ENCODE measurements around the gene KLHDC9.

KLHDC9 gene

DNA sequence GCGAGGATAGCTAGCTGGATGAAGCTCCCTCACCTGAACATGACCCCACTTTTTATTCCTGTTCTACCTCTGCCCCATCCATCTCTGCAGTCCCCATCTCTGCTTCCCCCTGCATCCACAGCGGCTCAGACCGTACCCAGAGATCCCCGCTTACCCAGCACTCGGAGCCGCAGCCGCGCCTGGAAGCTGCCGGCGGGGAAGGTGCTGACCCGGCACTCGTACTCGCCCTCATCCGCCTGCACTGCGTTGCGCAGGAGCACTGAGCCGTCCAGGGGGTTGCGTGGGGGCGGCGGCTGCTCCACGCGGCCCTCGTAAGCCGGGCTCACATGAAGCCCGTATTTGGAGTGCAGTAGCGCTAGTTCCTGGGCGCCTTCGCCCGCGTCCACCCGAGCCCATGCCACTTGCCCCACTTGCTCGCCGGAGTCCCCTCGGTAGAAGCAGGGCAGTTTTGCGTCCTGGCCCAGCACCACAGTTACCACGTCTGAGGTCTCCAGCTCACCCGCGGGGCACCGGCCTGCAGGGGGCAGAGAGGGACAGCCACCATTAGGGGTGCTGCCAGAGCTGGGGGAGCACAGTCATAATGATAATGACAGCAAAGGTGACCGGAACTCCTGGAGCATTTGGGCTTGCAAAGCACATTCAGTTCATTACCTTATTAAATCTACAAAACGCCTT lies 18.6 kb upstream of the KLHDC9 start:
- DNase-seq: no peak

DNA sequence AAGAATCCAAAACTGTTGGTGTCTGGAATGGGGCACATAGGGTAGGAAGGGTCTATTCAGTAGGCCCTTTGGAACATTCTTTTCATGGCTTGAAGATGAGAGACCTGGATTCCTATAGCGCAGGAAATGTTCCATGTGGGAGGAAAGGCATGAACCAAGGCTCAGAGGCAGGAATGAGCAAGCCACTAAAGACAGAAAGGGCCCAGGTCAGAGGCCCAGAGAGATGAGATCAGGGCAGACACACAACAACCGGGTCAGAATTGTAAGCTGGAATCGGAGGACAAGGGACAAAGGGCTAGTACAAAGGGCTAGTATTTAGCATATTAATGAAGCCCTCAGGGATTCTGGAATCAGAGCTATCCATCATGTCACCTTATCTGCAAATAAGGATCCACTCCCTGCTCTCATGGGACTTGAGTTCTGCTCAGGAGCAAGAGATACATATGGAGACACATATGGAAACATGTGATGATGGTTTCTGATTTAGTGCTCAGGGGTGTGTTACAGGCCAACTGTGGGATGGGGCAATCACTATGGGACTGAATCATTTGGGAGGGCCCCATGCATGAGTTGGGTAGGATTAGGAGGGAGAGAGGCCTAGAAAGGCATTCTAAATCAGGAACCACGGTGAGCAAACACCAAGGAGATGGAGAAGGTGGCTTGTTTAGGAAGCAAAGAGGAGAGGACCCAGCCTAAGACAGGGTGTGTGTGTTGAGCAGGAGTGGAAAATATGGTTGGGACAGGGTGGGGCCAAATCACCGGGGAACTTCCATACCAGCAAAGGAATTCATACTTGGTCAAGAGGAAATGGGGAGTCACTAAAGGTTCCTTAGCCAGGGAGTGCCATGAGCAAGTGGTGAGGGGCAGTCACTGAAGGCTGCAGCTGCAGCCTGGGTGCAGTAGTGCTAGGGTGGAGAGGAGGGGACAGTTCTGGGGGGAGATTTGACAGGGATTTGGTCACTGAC lies 17.4 kb upstream of the KLHDC9 start:
- no peak for DNase-seq

DNA sequence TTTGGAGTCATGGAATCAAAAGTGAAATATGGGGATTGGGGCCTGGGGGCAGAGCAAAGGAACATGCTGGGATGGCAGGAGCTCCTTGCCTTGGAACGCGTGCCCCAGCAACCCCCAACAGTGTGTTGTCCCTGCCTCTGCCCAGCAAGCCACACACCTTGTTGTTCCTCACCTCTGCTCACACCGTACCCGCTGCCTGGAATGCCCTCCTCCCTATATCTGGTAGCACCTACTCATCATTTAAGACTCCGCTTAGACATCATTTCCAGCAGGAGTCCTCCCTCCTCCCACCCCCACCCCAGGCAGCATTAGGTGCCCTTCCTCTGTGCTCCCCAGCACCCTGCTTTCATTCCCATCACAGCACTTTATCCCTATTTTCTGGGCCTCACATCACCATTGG lies 16.6 kb upstream of the KLHDC9 start:
- DNase-seq: no peak

DNA sequence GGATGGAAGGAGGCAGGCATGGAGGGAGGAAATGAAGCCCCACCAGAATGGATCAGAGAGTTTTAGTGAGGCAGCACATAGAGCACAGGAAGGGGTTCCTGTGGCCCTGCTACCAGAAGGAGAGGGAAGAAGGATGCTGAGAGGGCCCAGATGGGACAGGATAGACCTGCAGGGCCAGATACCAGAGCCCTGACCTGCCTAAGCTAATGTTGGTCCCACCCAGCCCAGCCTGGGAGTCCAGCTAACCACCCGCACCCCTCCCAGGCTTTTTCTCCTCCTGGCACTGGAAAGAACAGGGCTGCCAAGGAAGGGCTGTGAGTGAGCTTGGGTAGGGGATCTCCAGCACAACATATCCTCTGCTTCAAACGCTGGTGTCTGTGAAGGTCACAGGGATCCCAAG lies 15.7 kb upstream of the KLHDC9 start:
- DNase-seq: no peak

DNA sequence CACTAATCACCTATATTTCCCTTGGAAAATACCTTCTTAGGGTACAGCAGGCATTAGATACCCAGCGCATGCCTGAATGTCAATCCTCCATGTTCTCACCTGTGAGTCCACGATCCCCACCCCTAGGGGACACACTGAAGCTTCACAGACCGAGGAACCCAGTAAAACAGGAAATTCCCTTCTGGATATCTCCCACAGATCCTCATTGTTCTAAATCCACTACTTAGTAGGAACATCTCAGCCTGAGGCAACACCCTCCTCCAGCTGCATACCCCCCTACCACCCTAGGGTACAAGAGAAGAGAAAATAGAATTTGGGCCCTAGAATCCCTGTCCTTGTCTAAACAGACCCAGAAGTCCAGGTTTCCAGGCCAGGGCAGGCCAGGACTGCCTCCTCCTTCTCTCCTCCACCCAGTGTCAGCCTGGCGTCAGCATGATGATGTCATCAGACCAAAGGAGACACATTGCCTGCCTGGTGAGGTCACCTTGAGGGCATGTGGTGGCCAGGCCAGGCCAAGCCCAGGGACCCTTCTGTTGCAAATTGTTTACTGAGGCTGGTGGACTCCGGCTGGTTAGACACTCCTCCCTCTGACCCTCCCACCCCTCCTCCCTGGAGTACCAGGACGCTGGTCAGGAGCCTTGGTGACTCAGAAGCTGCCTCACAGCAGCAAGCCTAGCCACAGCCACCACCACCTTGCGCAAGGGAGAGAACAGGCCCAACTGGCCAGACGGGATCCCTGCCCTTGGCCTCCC lies 15.0 kb upstream of the KLHDC9 start:
- peak in 1 of 2 donors; percentile 69 for DNase-seq

DNA sequence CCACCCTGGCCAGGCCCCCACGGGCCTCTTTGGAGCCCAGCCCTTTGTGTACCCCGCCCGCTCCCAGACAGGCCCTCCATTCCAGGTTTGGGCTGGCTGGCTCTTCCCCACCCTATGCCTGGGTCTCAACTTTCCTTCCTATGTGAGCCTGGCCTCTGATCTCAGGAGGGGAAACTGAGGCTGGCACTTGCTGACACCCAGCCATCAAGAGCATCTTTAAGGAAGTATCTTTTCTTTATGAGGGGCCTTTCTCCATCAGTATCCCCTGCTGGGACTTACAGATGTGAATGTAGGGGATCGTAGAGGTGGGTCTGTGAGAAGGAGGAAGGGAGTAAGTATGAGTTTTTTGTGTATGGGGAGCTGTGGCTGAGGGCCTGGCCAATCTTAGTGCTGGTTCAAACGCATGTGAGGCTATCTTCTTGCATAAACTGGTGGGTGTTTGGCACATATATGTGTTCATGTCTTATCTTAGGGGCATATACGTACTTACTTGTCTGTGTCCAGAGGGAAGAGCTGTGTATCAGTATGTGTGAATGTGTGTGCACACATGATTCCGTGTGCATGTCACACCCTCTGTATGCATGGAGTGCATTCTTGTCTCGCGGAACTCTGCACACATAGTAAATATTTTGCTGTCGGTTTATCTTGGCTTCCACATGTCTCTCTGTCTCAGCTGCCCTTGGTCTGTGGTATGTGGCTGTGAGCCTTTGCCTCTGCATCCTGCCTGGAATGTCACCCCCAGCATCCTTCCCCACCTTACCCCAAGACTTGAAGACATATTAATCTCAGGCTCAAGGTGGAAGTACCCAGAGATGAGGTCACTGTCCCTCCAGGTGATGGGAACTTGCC lies 14.2 kb upstream of the KLHDC9 start:
- DNase-seq: no peak

DNA sequence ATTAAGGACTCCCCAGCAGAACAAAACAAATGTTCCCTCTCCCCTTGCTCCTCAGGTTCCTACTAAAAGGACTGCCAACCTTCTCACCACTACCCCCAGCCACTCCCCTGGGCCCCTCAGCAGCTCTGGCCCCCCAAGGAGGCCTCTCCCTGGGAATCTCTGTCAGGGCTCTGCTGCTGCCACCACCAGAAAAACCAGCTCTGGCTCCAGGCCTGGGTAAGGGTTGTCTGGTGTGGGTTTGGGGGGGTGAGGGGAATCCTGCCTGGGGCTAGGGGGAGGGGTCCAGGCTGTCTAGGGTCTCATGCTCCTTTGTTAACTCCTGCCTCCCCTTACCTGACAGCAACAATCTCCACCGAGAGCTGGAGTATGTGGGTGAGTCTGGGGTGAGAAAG lies 13.6 kb upstream of the KLHDC9 start:
- DNase-seq: no peak

DNA sequence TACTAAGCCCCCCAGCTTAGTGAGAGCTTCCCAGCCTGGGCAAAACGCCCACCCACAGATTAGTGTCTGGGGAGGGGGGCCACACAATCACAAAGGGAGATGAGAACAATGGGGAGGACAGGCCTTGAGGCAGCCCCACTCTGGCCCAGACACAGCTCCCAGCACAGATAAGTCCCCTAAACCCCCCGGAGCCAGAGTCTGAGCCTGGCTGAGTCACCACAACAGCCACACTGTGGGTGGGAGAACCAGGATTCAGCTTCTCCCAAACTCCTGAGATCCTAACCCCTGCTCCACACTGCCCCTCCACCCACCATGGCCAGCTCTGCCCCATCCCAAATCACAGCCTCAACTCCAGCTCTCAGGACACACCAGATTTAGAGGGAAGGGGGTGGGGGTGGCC lies 13.0 kb upstream of the KLHDC9 start:
- no peak for DNase-seq

DNA sequence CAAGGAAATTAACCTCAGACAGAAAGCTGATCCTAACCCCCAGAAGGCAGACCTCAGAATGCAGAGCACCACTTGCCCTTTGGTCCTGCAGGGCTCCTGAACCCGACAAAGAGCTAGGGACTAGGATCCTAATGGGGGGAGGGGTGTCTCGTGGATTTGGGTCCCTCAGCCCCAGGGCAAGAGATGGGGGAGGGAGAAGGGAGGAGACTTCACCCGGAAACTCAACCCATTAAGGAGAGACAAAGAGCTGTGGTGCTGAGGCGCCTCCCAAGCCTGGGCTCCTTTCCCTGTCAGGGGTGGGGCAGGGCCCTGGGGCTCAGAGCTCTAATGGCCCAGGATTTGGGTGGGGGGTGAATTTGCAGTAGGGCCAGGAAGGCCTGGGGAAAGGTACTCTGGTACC lies 11.7 kb upstream of the KLHDC9 start:
- no peak for DNase-seq

DNA sequence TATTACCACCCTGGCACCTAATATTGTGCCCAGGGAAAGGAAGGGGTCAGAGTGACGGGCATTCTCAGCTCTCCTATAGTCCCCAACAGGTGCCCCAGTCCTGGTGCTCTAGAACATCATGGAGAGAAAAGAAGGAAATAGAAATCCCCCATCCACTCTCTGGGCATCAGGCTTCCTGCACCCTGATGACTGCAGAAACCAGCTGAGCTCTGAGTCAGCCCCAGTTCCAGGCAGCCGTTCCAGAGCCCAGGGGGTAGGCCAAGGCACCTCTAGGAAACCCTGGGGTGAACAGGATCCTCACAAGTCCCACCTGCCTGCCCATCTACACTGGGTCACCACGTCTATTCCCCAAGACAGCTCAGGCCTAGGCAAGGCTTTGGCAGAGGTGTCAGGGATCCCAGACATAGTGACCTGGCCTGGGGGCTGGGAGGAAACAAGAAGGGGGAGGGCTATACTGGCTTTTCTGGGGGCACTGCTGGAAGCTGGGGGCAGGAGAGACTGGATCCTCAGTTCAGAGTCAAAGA lies 9.5 kb upstream of the KLHDC9 start:
- DNase-seq: no peak

DNA sequence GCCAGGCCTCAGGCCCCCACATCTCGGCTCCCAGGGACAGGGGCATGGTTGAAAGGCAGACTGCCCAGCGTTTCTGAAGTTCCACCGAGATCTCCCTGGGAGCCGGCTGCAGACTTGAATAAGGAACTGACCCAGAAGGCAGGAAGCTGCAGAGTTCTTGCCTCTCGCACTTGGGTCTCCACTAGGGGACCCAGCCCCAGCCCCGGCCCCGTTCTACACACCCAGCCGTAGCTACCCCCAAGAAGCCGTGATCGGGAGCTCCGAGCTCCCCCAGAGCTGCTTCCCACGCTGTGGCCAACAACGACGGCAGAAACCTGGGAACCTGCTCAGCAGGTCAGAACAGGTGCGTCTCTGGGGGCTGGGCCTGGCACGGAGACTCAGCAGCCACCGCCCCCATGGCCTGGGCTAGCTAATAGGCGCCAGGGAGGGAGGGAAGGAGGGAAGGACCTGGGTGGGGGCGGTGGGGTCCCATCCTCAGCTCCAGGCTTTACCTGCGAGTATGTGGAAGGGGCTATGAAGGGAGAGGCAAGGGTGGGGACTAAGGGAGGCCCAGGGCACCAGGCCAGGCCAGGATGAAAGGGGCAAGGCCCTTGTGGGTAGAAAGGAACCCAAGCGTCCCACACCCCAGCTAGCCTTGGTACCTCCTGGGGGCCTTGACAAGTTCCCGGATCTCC lies 8.8 kb upstream of the KLHDC9 start, which contains the start of gene NECTIN4:
TSS of gene NECTIN4 (minus strand) at position 308 of the 674 bp plus-strand sequence. CDS start at position 46, 262 bp downstream.
- no peak for DNase-seq

DNA sequence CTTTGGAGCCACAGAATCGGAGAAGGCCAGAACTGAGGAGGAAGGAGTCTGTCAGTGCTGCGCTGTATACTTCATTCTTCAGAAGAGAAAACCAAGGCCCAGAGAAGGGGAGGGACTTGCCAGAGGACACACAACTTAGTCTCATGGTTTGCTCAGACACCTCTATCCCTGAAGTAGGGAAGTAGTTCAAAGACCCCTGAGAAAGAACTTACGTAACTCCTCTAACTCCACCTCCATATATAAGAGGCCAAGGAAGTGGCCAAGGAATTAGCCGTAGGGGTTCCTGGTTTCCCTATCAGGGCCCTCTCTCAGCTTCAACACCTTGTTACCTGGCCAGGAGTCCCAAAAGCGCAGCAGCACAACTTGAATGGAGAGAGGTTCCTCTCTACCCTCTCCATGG lies 8.2 kb upstream of the KLHDC9 start:
- DNase-seq: no peak

DNA sequence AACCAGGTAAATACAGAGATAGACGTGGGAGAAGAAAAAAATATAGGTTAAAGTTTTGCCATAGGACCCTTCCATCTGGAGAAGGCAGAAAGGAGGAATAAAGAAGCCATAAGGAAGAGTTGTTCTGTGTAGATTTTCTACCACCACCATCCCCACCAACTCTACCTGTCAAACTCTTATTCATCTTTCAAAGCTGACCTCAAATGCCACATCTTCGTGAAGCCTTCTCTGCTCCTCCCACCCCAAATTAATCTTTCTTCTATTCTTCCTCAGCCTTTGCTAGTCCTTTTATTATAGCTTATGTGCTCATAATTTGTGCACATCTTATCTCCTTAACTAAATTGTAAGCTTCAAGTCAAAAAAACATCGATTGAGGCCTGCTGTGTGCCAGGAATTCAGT lies 7.5 kb upstream of the KLHDC9 start:
- no peak for DNase-seq

DNA sequence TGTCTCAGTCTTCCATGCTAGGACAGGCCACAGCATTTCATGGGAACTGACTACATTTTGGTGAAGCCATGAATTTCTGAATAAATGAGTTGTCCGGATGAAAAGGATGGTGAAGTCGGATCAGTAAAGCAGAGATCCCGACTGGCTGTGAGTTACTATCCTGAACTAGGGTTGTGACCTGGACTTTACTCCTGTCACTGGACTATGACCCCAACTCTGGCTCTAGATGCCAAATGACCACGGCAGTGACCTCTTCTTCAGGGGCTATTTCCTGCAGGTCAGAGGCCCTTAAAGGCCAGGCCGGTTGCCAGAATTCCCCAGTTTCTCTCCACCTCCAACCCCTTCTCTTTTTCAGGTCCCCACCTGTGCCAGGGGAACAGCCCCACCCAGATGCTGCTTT lies 7.1 kb upstream of the KLHDC9 start:
- DNase-seq: no peak

DNA sequence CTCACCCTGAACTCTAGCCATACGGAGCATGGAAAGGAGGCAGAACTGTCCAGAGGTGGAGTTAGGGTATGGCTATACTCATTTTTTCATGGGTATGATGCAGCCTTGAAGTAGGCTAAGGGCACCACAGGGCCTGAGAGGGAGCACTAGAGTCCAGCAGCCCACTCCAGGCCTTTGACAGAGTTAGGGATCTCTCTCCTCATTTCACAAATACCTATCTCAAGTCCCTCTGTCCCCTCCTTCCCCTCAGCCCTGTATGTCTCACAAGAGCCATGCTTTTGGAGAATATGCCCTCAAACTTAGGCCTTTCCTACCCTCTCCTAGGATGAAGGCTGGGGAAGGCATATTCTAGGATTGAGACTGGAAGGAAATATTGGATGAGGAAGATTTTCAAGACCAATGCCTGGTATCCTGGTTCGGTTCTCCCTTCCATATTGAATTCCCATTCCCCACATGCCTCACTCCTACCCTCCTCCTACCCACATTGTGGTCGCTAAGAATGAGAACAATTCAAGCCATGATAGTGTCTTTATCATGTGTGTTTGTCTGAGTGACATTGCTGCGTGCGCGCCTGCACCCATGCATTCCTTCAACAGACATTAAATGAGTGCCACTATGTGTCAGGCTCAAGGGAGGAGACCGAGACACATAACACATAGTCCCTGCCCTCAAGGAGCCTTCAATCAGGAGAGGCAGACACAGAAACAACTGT lies 6.2 kb upstream of the KLHDC9 start:
- no peak for DNase-seq

DNA sequence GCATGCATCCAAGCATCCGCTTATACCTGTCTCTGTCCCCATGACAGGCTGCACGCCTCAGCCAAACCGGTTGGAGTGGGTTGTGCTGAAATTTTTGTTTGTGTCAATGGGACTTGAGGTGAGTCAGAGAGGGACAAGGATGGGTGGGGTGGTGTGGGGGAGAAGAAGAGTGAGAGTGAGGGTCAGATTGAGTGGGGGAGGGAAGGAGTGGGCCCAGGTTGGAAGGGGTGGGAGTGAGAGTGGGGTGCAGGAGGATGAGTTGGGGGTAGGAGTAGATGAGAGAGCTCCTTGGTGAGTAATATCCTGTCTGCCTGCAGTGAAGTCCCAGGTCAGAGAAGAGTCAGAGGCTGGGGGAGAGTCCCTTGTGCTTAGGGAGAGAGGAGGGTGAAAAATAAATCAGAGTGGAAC lies 5.5 kb upstream of the KLHDC9 start:
- DNase-seq: peak in 1 of 2 donors; percentile 71

DNA sequence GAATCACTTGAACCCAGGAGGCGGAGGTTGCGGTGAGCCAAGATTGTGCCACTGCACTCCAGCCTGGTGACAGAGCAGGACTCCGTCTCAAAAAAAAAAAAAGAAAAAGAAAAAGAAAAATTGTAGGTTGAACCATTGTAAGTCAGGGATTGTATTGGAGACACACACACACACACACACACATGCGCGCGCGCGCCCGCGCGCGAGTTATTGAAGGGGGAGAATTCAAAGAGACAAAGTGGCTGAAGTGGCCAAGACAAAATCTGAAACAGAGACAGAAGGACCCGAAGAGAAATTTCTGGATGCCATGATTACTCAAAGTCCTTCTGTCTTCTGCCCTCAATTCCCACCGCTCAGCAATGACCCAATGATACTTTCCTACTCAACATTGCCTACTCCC lies 3.7 kb upstream of the KLHDC9 start:
- DNase-seq: no peak

DNA sequence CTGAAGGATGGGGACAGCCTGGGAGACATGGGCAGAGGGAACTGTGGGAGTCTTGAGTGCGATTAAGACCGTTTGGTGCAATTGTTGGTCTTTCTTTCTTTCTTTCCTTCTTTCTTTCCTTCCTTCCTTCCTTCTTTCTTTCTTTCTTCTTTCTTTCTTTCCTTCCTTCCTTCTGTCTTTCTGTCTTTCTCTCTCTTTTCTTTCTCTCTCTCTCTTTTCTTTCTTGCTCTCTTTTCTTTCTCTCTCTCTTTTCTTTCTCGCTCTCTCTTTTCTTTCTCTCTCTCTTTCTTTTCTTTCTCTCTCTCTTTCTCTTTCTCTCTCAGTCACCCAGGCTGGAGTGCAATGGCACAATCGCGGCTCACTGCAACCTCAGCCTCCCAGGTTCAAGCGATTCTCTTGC lies 2.9 kb upstream of the KLHDC9 start:
- no peak for DNase-seq

DNA sequence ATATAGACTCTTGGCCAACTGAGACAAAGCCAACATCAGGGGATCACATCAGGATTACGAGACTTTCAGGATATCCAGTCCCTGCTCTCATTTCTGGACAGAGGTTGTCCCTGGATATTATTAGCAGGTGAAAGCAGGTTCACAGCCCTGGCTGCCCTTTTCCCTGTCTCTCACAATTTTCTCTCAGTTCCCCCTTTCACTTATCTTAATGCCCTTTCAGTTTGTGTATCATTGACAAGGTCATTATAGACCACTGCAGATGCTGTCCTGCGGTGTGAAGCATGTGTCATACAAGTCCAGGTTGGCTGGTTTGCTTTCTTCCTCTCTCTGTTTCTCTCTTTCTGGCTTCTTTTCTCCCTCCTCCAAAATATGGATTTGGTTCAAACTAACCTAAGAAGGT lies 2.1 kb upstream of the KLHDC9 start:
- no peak for DNase-seq

DNA sequence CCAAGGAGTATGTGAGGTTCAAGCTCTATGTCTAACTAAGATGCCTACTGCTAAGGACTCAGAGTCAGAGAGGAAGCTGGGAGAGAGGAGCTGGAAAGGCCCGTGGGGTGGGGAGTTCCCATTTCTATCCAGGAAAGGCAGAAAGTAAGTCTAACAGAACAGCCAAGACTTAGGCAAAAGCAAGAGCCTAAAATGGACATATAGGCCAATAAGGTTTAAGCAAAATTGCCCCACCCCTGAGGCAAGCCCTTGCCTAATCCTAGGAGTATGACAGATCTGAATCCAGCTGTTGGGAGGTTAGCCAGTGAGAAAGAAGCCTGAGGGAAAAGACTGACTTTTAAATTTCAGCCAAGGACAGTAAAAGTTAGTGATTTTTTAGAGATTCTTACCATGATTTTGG lies 1.6 kb upstream of the KLHDC9 start:
- no peak for DNase-seq
